GM21526 (cell line): Measurements from ENCODE around the gene ANK3.

Source experiments
- ATAC-seq: cut with Tn5 transposase; IDR thresholded peaks from one replicate; pipeline ENCODE4 v1.9.1; 2021; ENCODE audit warnings: moderate library complexity; ENCODE audit not compliant: unreplicated experiment, low FRiP score

Gene ANK3

DNA sequence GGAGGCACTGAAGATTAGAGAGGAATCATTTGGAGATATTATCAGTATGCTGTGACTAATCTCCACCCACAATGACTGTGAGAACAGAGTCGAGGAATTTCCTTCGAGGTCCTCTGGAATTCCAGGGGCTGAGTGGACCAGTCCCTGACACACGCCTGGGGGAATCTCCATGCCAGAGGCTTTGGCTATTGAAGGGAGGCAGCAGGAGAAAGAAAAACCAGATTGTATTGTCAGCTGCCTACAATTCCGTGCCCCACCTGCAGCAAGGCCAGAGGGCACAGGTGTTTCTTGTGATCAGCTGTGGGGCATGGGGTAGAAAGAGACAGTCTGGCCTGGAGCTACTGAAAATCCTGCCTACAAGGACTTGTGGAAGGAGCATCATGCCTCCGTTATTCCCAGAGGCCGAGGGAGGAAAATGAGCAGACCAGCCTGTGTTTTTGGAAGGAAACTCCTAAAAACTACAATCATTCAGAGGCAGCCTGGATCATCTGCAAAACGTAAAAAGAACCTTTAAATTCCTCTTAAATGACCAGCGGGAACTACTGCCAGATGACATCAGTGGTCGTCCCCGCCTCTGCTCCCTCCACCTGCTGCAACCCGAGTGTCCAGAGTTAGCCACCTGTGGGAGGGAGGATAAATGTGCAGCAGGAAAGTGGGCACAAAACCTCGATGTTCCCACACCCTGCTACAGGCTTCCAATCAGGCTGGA is 25.4 kb upstream of the ANK3 start:
- no peak for ATAC-seq

- no peak for ATAC-seq
Measured at GRCh38 chr10:60414111-60414510, 24.4 kb upstream of the ANK3 start.

GRCh38 chr10:60413306-60414012 is 23.8 kb upstream of the ANK3 start:
- no peak for ATAC-seq

DNA sequence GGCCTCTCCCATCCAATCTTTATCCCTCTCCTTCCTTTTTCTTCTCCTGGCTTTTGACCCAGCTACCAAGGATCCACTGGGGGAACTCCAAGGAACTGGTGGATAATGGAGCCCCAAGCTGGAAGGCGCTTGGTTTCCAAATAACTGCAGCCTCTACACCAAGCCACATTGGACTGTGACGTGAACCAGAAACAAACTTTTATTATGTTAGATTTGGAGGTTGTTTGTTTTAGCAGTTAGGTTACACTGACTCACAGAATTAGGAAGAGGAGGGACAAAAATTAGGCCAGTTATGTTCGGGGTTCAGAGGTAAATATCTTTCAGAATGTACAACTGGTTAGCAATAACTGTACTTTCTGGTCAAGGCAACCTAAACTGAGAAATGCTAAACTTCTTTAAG is 21.3 kb upstream of the ANK3 start:
- no peak for ATAC-seq

DNA sequence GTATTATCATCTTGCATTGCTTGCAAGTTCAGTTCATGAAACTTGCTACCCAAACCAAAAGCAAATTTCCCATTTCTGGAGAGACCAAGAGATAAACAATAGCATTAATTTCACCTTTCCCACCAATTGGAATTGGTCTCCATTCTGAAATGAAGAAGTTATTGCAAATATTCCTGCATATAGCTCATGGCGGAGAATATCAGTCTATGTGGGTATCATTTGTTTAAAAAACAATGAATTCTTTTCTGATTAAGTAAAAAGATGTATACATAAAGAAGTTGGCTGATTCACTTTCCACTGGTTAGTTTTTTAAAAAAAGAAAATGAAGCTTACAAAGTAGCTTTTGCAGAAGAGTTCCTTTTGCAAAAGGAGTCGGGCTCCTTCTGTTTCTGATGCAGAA is 19.5 kb upstream of the ANK3 start:
- no peak for ATAC-seq

GRCh38 chr10:60406182-60406581 is 16.5 kb upstream of the ANK3 start:
- no peak for ATAC-seq

DNA sequence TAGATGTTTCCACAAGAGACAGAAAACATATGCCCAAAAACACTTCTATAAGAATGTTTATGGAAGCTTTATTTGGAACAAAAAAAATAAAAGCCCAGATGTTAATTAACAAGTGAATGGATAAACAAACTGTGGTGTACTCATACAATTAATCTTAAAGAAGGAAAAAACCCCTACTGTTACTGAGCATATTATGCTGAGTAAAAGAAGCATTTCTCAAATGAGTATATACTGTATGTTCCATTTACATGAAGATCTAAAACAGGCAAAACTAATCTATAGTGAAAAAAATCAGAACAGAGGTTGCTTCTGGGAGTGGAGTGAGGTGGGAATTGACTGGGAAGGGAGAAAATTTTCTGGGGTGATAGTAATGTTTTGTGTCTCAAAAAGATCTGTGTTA is 15.5 kb upstream of the ANK3 start:
- no peak for ATAC-seq

GRCh38 chr10:60403168-60403873 is 13.6 kb upstream of the ANK3 start:
- ATAC-seq, result no peak

- ATAC-seq, result no peak
Measured at GRCh38 chr10:60400366-60400765, 10.7 kb upstream of the ANK3 start.

GRCh38 chr10:60399328-60399727 is 9.7 kb upstream of the ANK3 start:
- ATAC-seq, result no peak

DNA sequence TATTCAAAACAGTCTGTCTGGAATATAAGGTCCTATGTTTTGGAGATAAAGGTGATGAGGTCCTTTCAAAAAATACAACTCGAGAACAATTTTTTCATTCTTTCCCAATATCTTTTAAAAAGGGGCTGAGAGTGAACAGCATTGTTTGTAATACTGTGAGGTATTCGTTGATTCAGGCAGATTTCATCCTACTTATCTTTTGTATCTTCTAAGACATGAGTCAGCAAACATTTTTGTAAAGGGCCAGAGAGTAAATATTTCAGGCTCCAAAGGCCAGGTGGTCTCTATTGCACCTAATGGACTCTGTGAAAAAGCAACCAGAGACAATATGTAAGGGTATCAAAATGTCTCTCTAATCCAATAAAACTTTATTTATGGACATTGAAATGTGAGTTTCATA is 8.1 kb upstream of the ANK3 start:
- no peak for ATAC-seq

DNA sequence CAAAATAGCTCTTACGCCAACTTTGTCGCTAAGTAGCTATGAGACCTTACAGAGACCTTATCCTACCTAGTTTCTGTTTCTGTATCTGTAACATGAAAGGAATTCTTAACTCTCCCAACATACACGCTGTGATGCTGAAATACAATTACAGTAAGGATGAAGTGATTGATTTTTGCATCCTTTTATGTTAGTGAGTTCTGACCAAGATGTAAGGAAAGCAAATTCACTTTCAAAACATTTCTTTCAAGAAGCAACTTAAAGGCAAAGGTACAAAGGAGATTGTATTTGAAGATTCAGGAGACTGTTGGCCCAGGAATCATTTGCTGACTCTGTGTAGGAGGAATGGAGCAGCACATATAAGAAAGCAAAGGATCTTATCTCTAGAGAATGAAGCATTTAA is 7.1 kb upstream of the ANK3 start:
- ATAC-seq, result no peak

DNA sequence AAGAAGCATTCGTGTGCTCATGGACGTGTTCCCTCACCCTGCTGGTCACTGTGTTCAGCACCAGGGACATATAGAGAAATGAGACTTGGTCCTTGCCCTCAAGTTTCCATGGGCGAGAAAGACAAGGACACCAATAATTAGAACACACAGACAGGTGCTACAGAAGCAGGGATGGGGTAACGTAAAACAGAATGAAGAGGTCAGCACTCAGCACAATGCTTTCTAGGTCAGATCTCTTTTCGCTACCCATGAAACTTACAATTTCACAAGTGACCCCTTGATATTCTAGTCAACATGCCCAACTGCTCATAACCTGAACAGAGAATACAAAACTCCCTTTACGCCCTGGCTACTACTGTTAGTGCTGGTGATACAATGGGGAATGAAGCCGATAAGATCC is 6.0 kb upstream of the ANK3 start:
- no peak for ATAC-seq

GRCh38 chr10:60394446-60394845 is 4.8 kb upstream of the ANK3 start:
- no peak for ATAC-seq

DNA sequence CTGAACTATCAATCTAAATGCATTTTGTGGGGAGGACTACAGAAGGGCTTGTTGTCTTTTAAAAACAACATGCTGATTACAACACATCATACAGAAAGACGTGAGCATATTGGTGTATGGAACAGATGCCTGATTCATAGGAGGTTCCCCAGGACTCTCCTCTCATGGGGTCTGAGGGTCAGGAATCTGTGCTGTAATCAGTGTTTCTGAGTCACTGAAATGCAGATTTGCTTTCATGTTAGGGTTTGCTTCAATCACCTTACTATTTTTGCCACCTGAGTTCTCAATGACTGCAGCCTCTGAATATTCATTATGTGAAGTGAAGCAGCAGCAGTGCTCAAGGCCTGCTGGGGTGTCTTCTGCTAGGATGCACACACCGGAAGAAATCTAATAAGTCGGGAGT is 550 bp upstream of the ANK3 start:
- no peak for ATAC-seq

- no peak for ATAC-seq
Measured at GRCh38 chr10:60388709-60389301, 870 bp downstream of the ANK3 start.

DNA sequence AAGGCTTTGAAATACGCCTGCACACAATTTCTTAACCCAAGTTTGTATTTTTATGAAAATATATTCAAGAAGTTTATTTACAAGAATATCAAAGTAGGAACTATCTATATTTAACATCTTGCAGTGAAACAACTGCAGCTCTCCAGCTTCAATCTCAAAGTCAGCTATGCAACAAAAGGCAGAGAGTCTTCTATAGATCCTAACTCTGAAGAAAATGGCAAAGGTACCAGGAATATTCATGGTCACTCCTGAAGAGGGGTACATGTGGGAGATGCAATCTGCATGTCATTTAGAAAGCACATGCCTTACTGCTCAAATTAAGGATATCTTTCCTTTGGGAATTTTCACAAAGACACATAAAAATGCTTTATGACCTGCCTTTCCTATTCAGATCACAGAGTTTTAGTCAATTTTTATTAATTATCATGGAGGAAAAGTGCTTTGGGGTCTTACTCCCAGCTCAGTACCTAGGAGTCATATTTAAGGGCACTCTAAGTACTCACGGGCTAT is 1.5 kb downstream of the ANK3 start:
- no peak for ATAC-seq

DNA sequence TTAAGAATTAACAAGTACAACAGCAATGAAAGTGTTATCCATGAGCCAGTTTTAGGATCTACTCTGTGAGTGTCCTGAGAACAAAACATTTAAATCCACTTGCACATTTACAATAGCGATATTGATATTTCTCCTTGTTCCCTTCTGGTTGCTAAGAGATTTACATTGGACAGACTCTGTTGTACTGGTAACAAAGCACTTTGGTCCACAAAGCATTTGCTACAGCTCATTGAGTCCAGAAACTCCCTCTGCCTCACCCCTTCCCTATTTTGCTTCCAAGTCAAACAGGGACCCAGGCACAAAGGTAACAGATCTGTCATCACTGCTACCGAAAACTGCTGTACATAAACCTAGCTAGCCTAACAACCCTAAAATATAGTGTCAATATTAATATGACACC is 2.1 kb downstream of the ANK3 start:
- ATAC-seq, result no peak

DNA sequence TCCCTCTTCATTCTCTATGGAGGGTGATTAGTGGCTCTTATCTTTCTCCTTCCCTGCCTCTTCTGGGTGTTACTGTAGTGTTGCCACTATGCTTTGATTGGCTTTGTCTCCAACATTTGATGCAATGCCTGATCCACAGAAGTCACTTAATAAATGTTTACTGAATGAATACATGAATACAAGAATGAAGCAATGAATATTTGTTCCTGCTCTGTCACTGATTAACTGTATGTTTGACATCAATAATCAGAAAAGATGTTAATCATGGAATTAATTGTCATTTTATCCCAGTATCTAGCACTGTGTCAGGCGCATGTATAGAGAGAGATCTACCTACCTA is 4.3 kb downstream of the ANK3 start:
- no peak for ATAC-seq

- no peak for ATAC-seq
Measured at GRCh38 chr10:60384708-60385398, 4.8 kb downstream of the ANK3 start.

DNA sequence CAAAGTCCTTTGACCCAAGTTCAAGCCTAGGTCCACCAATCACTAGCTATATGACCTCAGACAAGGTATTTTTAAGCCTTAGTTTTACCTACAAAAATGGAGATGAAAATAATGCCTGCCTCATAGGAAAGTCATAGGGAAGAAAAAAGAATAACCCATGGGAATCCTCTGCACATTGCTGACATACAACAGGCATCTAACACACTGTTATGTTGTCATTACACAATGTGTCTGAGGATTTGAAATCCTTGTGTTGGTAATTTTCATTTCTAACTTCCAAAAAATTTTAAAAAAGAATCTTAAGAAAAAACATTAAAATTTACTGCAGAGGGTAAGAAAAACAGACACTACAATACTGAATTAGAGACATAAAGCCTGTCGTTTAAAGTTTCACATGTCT is 5.7 kb downstream of the ANK3 start:
- no peak for ATAC-seq
